CD4-positive, alpha-beta T cell treated with Interferon alpha-2 for 1 hour (primary cell): ENCODE measurements around the gene NFE2.
A peak's percentile ranks its signal among the peaks of the same experiment; 100 is the strongest.
"Not testable (repeated sequence)": the region's sequence is repeated elsewhere in the genome, so short reads cannot be mapped to it uniquely, and the experiment has no call there.

Experiments used
- DNase-seq, 2 donors: peaks; one replicate each; pipeline ENCODE4 v3.0.0-alpha.2; 2020 to 2022

NFE2 gene

GRCh38 chr12:54300732-54301427 is at the start of gene NFE2:
Gene NFE2, minus strand, starts transcription at chr12:54301015. Its CDS starts 5,767 bp downstream, at chr12:54295248.
- DNase-seq: peak in 1 of 2 donors; percentile 40

GRCh38 chr12:54349679-54350078 is 48.9 kb upstream of the NFE2 start:
- no peak for DNase-seq

- no peak for DNase-seq
Observed at GRCh38 chr12:54349036-54349435, 48.2 kb upstream of the NFE2 start.

- DNase-seq: no peak
Observed at GRCh38 chr12:54341378-54342300, 40.8 kb upstream of the NFE2 start.

GRCh38 chr12:54340846-54341245 is 40.0 kb upstream of the NFE2 start:
- DNase-seq: no peak

- DNase-seq: no peak
Observed at GRCh38 chr12:54338698-54339296, 38.0 kb upstream of the NFE2 start.

- DNase-seq: no peak
Observed at GRCh38 chr12:54337854-54338650, 37.2 kb upstream of the NFE2 start.

GRCh38 chr12:54337280-54337842 is 36.5 kb upstream of the NFE2 start:
- DNase-seq: no peak

- no peak for DNase-seq
Observed at GRCh38 chr12:54333420-54334034, 32.7 kb upstream of the NFE2 start.

- DNase-seq: no peak
Observed at GRCh38 chr12:54331461-54331860, 30.6 kb upstream of the NFE2 start.

- no peak for DNase-seq
Observed at GRCh38 chr12:54330442-54330841, 29.6 kb upstream of the NFE2 start.

- no peak for DNase-seq
Observed at GRCh38 chr12:54329759-54330158, 28.9 kb upstream of the NFE2 start.

- no peak for DNase-seq
Observed at GRCh38 chr12:54328595-54329337, 28.0 kb upstream of the NFE2 start.

- not testable (repeated sequence) for DNase-seq
Observed at GRCh38 chr12:54325442-54326109, 24.8 kb upstream of the NFE2 start.

- DNase-seq: peak; percentile 97 to 99
Observed at GRCh38 chr12:54324617-54325441, 24.0 kb upstream of the NFE2 start, which contains the start of gene COPZ1. Gene COPZ1, plus strand, starts transcription at chr12:54325131. Its CDS starts 33 bp downstream, at chr12:54325164.

- no peak for DNase-seq
Observed at GRCh38 chr12:54321363-54321762, 20.5 kb upstream of the NFE2 start.

GRCh38 chr12:54312309-54312708 is 11.5 kb upstream of the NFE2 start:
- not testable (repeated sequence) for DNase-seq

GRCh38 chr12:54311051-54311450 is 10.2 kb upstream of the NFE2 start:
- no peak for DNase-seq
